Pancreas (tissue), 10 donors: ENCODE results near the gene MAP1B. TPM values are rescaled to one million over a fixed set of nuclear protein-coding genes. Genes with fewer than 3 reads are reported as not detected.
A peak's percentile ranks its signal among the peaks of the same experiment; 100 is the strongest.

Experiments
- ATAC-seq, 4 donors: fragments of 200-7000 bp; cut with Tn5 transposase; one replicate each; pipeline versions ENCODE4 v1.8.0 to v1.9.1; 2020; ENCODE audit warnings: mild to moderate bottlenecking in 4 of 4, moderate library complexity in 4 of 4
- DNase-seq, 6 donors: peaks; one replicate each; pipeline ENCODE4 v3.0.0-alpha.2; 2020
- FAIRE-seq: peaks from 2 replicates; lab custom pipeline; 2012; peaks lifted over from hg19 to GRCh38; lab: Jason Lieb, UNC
- H3K27ac ChIP-seq, 4 donors: fragments of 200-600 bp; sonication (generic); 1 replicate in 3 of 4; 2 replicates in 1 of 4; pipeline versions ENCODE4 v1.5.0 to v1.8.0; 2020
- H3K27me3 ChIP-seq, 4 donors: fragments of 200-600 bp; one replicate each; pipeline ENCODE4 v1.8.0; 2021
- H3K36me3 ChIP-seq, 3 donors: fragments of 200-600 bp; sonication (generic) in 1 of 3; one replicate each; pipeline versions ENCODE4 v1.5.0 to v1.8.0; 2020 to 2021
- H3K4me1 ChIP-seq, 3 donors: fragments of 200-600 bp; one replicate each; pipeline ENCODE4 v1.8.0; 2021
- H3K4me3 ChIP-seq, 4 donors: fragments of 200-600 bp; sonication (generic) in 2 of 4; one replicate each; pipeline versions ENCODE4 v1.5.0 to v1.8.0; 2020 to 2021
- H3K9me3 ChIP-seq, 4 donors: fragments of 200-600 bp; one replicate each; pipeline ENCODE4 v1.8.0; 2021
- WGBS, 2 donors: extraction: QIAGEN DNeasy Blood & Tissue Kit; methylation state at CpG; one replicate each; pipeline ENCODE4 v1.1.7; 2013; 5-methylcytosine and 5-hydroxymethylcytosine counted together
- intact Hi-C, 3 donors: fragments of 100-400 bp; cut with DNase I; formaldehyde crosslinking; loops; one replicate each; pipeline versions ENCODE4 v1.11.1 to v1.14.2; 2022
- polyA plus RNA-seq, 2 donors: library from polyadenylated mRNA; stranded (reverse); fragments of 200-250 nt; gene quantifications; one replicate each; pipeline ENCODE4 v1.2.3, GENCODE V29; 2013
- total RNA-seq, 6 donors: library from RNA; stranded (reverse); fragmentation: NEBNext Ultra II Directional in 4 of 6; extraction: Animal tissue kit (Norgen Biotek cat#: 25700) in 4 of 6; gene quantifications; one replicate each; pipeline versions ENCODE4 v1.2.1 to v1.2.4, GENCODE V29; 2021 to 2023
- TF ChIP-seq, protein P1 (sequence below), 4 donors: fragments of 200-600 bp; sonication (generic) in 3 of 4; IDR thresholded peaks; one replicate each; pipeline versions ENCODE4 v1.5.0 to v1.8.0; 2021; ENCODE audit warnings: antibody characterized with exemption in 4 of 4
- donor health status: healthy with polysubstance abuse.
- donor health status: DM: no; HTN: no; CAD: no; lungs with moderate emphysema.
- donor health status: DM: no; HTN: no; CAD: no.
- donor health status: control.
- donor health status: control.
- donor health status: Bipolar disorder and iron deficiency.
- donor health status: DM: yes; HTN: yes; CAD: no.
- donor health status: DM: no; HTN: no; CAD: no.
- donor health status: DM: no; HTN: no; CAD: no.
- donor health status: DM: yes; HTN: yes; CAD: no.

MAP1B gene
- total and polyA plus RNA-seq, 8 donors: 2.4 to 16.8 (median 5.4) TPM

- no peaks in the 10 kb centered on the region for H3K4me1 ChIP-seq
- TF ChIP-seq, protein P1, sequence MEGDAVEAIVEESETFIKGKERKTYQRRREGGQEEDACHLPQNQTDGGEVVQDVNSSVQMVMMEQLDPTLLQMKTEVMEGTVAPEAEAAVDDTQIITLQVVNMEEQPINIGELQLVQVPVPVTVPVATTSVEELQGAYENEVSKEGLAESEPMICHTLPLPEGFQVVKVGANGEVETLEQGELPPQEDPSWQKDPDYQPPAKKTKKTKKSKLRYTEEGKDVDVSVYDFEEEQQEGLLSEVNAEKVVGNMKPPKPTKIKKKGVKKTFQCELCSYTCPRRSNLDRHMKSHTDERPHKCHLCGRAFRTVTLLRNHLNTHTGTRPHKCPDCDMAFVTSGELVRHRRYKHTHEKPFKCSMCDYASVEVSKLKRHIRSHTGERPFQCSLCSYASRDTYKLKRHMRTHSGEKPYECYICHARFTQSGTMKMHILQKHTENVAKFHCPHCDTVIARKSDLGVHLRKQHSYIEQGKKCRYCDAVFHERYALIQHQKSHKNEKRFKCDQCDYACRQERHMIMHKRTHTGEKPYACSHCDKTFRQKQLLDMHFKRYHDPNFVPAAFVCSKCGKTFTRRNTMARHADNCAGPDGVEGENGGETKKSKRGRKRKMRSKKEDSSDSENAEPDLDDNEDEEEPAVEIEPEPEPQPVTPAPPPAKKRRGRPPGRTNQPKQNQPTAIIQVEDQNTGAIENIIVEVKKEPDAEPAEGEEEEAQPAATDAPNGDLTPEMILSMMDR (IDR thresholded peaks at IDR 0.05): no peak
- intact Hi-C loops: no loop called here
- peak overlapping the region in 1 of 4 donors; percentile 44 for H3K27ac ChIP-seq
- ATAC-seq: peak in 3 of 4 donors; percentile 38 to 54 (median 44)
- peak in 2 of 6 donors; percentile 8 to 50 for DNase-seq
- FAIRE-seq: no peak
- H3K9me3 ChIP-seq: no peaks in the 10 kb centered on the region
- 1 to 2% methylated on average over 11 of the region's 11 CpGs for WGBS, 2 donors
- peak overlapping the region; percentile 28 to 63 (median 46) for H3K4me3 ChIP-seq
- peaks cover 0 to 15% (median 0%) of the 10 kb centered on the region in 4 donors for H3K27me3 ChIP-seq
- no peaks in the 10 kb centered on the region for H3K36me3 ChIP-seq
Measured at GRCh38 chr5:72107901-72108201, 576 bp downstream of the MAP1B start.

DNA sequence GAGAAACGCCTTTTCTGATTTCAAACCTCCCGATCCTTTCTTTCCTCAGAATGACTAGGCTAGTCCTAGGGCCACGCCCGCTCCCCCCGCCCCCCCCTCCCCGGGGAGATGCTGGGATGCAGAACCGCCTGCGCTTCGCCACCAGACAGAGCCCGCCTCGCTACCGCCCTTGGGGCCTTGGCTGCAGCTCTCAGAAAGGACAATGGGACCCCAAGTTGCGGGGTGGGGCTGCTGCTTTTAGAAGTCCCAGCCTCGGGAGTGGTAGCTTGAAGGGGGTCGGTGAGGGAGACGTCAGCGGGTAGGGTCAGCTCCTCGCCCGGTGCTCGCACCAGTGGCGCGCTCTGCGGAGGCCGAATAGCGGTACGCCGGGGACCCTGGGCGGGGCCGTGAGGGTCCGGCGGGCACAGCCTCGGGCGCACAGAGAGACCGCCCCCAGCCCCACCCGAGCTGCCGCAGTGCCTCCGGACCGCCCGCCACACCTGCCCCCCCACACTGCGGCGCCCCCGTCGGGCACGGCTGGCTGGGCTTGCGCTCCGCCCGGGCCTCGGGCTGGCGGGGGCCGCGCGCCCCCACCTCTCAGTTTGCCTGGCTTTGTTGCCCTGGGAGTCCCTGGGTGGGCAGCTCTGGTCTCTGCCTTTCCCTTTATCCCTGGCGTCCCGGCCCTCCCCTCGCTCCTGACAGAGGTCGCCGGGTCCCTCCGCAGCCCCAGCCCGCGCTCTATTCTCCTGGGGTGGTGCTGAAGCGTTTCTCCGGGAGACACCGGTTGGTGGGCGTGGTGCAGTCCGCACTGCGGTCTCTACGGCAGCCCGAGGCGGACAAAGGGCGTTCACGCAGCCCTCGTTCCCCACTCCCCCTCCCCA is 1.2 kb downstream of the MAP1B start:
- peaks cover 0 to 15% (median 0%) of the 10 kb centered on the region in 4 donors for H3K27me3 ChIP-seq
- ATAC-seq (peak; percentile 63 to 82 (median 74)), FAIRE-seq (no peak), DNase-seq (peak; percentile 24 to 71 (median 38))
- H3K36me3 ChIP-seq: no peaks in the 10 kb centered on the region
- H3K9me3 ChIP-seq: no peaks in the 10 kb centered on the region
- WGBS, 2 donors: 1% methylated on average over 70 to 72 of the region's 72 CpGs
- peak overlapping the region in 1 of 4 donors; percentile 10 for H3K27ac ChIP-seq
- peak overlapping the region; percentile 28 to 63 (median 46) for H3K4me3 ChIP-seq
- TF ChIP-seq, protein P1 (IDR thresholded peaks at IDR 0.05): no peak
- H3K4me1 ChIP-seq: no peaks in the 10 kb centered on the region
- intact Hi-C loops: no loop called here

DNA sequence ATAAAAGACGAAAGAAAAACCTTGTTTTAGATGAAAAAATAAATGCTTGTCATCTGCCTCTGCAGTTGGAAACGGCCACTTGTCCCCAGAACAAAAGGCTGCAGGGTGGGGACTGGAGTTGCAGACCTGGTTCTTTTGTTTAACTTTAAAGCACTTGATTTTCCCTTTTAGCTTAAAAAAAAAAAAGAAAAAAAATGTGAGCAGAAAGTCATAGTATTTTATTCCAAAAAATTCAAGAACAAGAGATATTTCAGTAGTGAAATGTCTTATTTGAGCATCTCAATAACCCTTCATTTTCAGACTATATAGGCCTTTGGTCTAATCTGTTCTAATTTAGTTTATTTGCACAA is 1.8 kb downstream of the MAP1B start:
- Histone ChIP-seq H3K4me1 (no peaks in the 10 kb centered on the region), H3K9me3 (no peaks in the 10 kb centered on the region), H3K36me3 (no peaks in the 10 kb centered on the region), H3K27me3 (peaks cover 0 to 15% (median 0%) of the 10 kb centered on the region in 4 donors), H3K27ac (no peak overlapping the region), H3K4me3 (peak overlapping the region; percentile 28 to 63 (median 46))
- ATAC-seq: no peak
- FAIRE-seq: no peak
- 7% methylated on average over 2 of the region's 2 CpGs for WGBS, 2 donors
- TF ChIP-seq, protein P1 (IDR thresholded peaks at IDR 0.05): no peak
- intact Hi-C loops: no loop called here
- no peak for DNase-seq

- H3K27me3 ChIP-seq: peaks cover 0 to 15% (median 0%) of the 10 kb centered on the region in 4 donors
- ATAC-seq (no peak), DNase-seq (no peak), FAIRE-seq (no peak)
- no peaks in the 10 kb centered on the region for H3K4me1 ChIP-seq
- H3K27ac ChIP-seq: no peak overlapping the region
- H3K9me3 ChIP-seq: no peaks in the 10 kb centered on the region
- 59 to 64% methylated on average over 10 of the region's 10 CpGs for WGBS, 2 donors
- intact Hi-C loops: no loop called here
- H3K36me3 ChIP-seq: no peaks in the 10 kb centered on the region
- peak overlapping the region in 1 of 4 donors; percentile 63 for H3K4me3 ChIP-seq
- TF ChIP-seq, protein P1 (IDR thresholded peaks at IDR 0.05): no peak
Measured at GRCh38 chr5:72109625-72110024, 2.4 kb downstream of the MAP1B start.
